Skeletal muscle cell (primary cell): ENCODE data around the gene DST.

Experiments used
- DNase-seq: peaks from one replicate; pipeline ENCODE4 v3.0.0-alpha.2; 2010; ENCODE audit warnings: low read depth
- H3K4me3 ChIP-seq: 2 replicates; pipeline ENCODE4 v1.5.1; 2011; ENCODE audit warnings: low read depth, mild to moderate bottlenecking, control low read depth, low read length, moderate library complexity

Gene DST

DNA sequence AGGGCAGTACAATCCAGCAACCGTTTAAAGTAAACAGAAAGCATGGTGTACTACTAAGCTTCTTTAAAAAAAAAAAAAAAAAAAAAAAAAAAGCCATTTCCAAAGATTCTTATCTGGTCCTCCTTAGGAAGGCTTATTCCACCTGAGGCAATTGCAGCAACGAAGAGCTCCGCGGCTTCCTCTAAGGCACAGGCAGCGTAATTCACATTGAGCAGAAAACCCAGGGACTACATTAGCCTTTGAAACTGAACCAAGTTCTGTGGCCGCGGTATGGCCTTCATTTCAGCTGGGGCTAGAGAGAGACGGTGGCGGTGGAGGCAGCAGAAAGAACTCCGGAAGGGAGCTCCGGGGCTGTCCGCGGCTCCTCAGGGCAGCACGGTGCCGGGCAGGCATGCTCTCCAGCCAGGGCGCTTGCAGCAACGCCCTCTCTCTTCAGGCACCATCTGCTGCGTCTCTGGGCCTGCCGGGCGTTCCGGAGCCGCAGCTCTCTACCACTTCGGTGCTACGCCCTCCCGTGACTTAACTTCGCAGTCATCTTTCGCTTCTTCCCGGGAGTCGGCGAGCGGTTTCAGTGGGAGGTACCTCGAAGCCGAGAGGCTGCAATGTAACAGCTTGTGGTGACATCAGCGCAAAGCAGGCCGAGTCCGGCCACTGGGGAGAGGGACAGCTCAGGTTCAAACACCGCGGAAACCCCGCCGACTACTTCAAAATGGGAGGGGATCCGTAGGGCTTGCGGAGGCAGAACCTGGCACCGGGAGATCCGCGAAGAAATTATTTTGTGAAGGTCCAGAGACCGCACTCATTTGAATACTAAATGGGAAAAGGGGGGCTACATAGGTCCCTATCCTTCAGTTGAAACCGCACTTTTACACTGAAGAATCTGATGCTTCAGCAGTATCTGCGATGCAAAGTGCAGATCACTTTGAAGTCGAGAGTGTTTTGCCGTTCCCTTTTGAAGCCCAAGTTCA, 100.0 kb downstream of the DST start:
- peak overlapping the region; percentile 56 for H3K4me3 ChIP-seq
- DNase-seq: peak; percentile 94

DNA sequence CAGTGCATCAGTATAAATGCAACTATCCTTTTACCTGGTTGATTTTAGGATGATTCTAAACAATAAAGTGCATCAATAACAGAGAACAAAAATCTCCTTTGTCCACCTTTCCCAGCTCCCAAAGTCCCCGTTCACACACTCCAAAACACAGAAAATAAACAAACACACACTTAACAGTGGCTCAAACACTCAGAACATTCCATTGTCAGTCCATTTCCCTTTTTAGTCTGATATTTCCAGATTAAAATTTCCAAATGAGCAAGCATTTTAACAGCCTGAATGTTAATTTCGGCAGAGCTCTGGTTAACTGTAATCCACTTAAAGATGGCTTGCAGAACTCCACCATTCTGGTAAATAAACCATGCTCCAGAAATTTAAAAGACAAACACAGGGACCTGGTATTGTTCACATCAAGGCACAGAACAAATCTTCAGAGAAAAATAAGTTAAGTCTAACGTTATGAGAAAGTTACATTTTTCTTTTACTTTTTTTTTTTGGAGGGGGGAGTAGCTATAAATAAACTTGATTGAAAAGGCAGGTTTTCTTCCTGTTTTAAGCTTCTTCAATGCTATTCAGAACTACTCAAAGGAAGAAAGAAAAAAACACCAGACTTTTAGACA, 100.8 kb downstream of the DST start:
- DNase-seq: no peak
- peak overlapping the region; percentile 56 for H3K4me3 ChIP-seq

- peak overlapping the region; percentile 56 for H3K4me3 ChIP-seq
- no peak for DNase-seq
These were observed 101.6 kb downstream of the DST start for GRCh38 chr6:56541030-56541600.

GRCh38 chr6:56540232-56541029, 102.3 kb downstream of the DST start:
- no peak for DNase-seq
- H3K4me3 ChIP-seq: peak overlapping the region; percentile 56

DNA sequence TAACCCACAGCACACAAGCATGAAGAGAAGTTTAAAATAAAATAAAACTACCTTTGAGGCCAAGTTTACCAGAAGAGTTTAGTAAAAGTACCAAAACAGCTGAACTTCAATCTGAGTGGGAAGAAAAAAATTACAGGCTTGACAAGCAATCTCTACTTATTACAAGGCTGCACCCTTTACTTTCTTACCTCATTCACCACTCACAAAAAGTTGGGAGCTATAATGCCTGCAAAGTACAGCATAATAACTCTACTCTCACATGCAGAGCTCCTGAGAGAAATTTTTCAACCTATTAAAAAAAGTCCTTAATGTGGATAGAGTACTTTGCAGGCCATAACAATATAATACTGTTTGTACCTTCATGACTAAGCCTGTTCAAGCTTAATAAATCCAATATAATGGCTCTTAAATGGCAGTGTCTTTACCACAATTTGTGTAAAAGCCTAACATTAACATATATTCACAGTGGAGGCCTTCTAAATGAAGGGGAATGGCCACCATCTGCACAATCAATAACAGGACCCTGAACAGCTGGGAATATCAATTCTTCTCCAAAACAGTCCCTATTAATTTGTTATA, 103.1 kb downstream of the DST start:
- no peak overlapping the region for H3K4me3 ChIP-seq
- no peak for DNase-seq

GRCh38 chr6:56538851-56539250, 103.8 kb downstream of the DST start:
- DNase-seq: no peak

GRCh38 chr6:56537223-56537770, 105.4 kb downstream of the DST start:
- no peak for DNase-seq
- no peak overlapping the region for H3K4me3 ChIP-seq

More at GRCh38 chr6:56538851-56539250, 103.8 kb downstream of the DST start:
- H3K4me3 ChIP-seq: no peak overlapping the region

- DNase-seq: no peak
- no peak overlapping the region for H3K4me3 ChIP-seq
These were observed 106.2 kb downstream of the DST start for GRCh38 chr6:56536536-56536935.

GRCh38 chr6:56535626-56536025, 107.1 kb downstream of the DST start:
- H3K4me3 ChIP-seq: no peak overlapping the region
- no peak for DNase-seq

DNA sequence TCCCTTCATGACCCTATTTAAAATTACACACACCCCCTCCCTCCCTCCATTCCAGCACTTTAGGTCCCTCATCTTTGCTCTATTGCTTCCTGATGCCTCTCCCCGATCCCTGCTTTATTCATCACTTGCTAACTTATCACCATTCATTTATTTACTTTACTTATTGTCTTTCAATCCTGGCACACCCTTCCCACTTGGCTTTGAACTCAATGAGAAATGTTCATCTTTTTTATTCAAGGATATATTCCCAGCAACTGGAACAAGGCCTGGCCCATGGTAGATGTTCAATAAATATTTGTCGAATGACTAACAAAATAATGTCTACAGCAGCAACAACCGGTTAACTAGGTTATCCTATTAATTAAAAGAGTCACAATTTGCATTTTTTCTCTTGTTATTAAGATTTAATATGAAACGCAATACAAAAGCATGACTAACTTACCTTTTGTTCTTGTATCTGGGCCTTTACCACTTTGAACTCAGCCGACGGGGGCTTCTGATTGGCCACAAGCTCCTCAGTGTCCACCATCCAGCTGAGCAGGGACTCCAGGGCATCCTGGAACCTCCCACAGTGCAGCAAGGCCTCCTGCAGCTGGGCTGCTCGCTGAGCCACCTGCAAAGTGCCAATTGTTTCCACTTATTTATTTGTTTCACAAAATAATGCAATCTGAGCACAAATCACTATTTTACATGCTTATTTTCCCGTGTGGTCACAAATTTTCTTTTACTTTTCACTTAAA, 107.8 kb downstream of the DST start:
- DNase-seq: no peak
- H3K4me3 ChIP-seq: no peak overlapping the region

GRCh38 chr6:56532766-56533551, 109.7 kb downstream of the DST start:
- no peak for DNase-seq
- no peak overlapping the region for H3K4me3 ChIP-seq

DNA sequence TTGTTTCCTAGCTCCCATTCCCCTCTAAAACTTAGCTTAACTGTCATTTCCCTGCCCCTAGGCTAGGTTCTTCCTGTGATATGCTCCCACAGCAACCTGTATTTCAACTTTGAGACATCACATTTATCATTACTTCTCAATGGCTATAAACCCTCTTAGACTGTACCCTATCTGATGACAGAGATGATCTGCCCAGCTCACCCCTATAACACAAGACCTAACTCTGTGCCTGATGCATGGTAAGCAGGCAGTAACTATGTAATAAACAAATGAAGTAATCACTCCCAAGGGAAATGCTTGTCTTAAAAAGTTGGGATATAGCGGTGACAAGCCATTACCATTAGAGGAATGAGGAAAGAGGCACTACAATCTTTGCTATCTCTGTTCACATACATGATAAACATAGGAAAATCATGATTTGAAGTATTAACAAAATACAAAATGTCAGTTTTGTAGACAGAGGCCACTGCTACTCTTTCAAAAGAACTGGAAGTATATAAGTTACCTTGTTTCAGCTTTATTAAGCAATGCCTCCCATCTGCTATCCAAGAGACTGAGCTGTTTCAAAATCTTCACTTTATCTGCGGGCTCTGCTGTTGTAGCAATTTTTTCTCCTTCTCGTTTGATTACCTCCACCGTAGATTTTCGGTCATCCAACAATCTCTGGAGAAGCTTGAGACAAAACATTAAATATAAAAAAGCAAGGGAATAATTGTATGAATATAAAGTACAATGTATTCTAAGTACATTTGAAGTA, 110.7 kb downstream of the DST start:
- H3K4me3 ChIP-seq: no peak overlapping the region
- no peak for DNase-seq

- no peak for DNase-seq
- no peak overlapping the region for H3K4me3 ChIP-seq
These were observed 113.0 kb downstream of the DST start for GRCh38 chr6:56529594-56530191.

DNA sequence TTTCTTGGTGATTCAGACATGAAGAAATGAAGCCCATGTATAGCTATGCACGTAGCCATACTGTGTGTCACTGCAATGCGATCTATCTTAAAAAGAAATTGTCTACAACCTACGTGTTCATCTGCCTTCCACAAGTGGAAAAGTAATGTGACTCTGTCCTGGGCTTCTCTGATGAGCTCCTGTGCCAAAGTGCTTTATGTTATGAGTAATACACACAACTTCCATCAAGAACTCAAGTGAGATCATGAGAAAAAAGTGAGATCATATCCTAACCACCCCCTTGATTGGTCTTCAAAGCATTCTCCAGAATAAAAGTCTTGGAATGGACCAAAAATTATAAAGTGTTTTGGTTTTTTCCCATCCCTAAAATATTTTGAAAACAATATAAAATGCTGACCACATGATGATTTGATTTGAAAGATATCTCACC, 114.3 kb downstream of the DST start:
- peak; percentile 97 for DNase-seq
- H3K4me3 ChIP-seq: no peak overlapping the region

DNA sequence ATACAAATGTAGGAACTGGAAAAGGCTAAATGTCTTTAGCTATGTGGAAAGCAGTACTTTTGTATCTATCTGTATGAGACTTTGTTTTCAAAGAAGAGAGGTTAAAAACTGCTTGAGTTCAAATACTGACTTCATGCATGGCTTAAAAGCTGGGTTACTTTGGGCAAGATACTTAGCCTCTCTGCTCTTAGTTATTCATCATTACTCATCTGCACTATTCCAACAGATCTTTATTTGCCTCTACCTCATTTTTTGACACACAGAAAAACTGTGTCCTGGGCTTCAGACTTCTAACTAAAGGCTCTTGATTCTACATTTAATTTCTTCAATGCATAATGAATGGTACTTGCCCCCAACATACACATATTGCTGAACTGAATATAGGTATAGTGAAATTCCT, 114.8 kb downstream of the DST start:
- DNase-seq: no peak
- H3K4me3 ChIP-seq: no peak overlapping the region

GRCh38 chr6:56526860-56527544, 115.7 kb downstream of the DST start:
- no peak for DNase-seq
- H3K4me3 ChIP-seq: no peak overlapping the region
